Astrocyte (in vitro differentiated cells and primary cell): ENCODE measurements around the gene COL5A1. TPM values are rescaled to one million over a fixed set of nuclear protein-coding genes. Genes with fewer than 3 reads are reported as not detected.

ENCODE experiments used
- DNase-seq: peaks from one replicate; pipeline ENCODE4 v3.0.0-alpha.2; 2010; ENCODE audit warnings: low read depth
- FAIRE-seq: peaks from 2 replicates; lab custom pipeline; 2011; peaks lifted over from hg19 to GRCh38; lab: Jason Lieb, UNC
- H2AFZ ChIP-seq: 2 replicates; pipeline ENCODE4 v1.6.0; 2012; ENCODE audit warnings: low read depth, low read length, inconsistent platforms
- H3K27ac ChIP-seq: 2 replicates; pipeline ENCODE4 v1.5.1; 2011; ENCODE audit warnings: low read depth, low read length, inconsistent platforms
- H3K27me3 ChIP-seq: 2 replicates; pipeline ENCODE4 v1.6.0; 2011; ENCODE audit warnings: low read length, inconsistent platforms; ENCODE audit not compliant: insufficient read depth
- H3K36me3 ChIP-seq: 2 replicates; pipeline ENCODE4 v1.5.1; 2011; ENCODE audit warnings: low read length, inconsistent platforms; ENCODE audit not compliant: insufficient read depth
- H3K4me1 ChIP-seq: 2 replicates; pipeline ENCODE4 v1.5.1; 2011; ENCODE audit warnings: low read length, inconsistent platforms; ENCODE audit not compliant: insufficient read depth
- H3K4me2 ChIP-seq: 2 replicates; pipeline ENCODE4 v1.6.0; 2012; ENCODE audit warnings: low read length, inconsistent platforms
- H3K4me3 ChIP-seq: 2 replicates; pipeline ENCODE4 v1.5.1; 2011; ENCODE audit warnings: low read depth, mild to moderate bottlenecking, low read length, inconsistent platforms; ENCODE audit not compliant: insufficient read depth
- H3K79me2 ChIP-seq: 2 replicates; pipeline ENCODE4 v1.6.0; 2012; ENCODE audit warnings: mild to moderate bottlenecking, low read length, inconsistent platforms; ENCODE audit not compliant: insufficient read depth
- H3K9ac ChIP-seq: 2 replicates; pipeline ENCODE4 v1.6.0; 2012; ENCODE audit warnings: mild to moderate bottlenecking, low read length, inconsistent platforms
- H3K9me3 ChIP-seq: 2 replicates; pipeline ENCODE4 v1.5.1; 2012; ENCODE audit warnings: low read depth, mild to moderate bottlenecking, low read length, inconsistent platforms; ENCODE audit not compliant: insufficient read depth
- H4K20me1 ChIP-seq: 2 replicates; pipeline ENCODE4 v1.6.0; 2012; ENCODE audit warnings: low read length, inconsistent platforms; ENCODE audit not compliant: insufficient read depth
- H3K27ac Mint-ChIP-seq: one replicate; pipeline ENCODE4 v1.8.0; 2021; ENCODE audit warnings: mild to moderate bottlenecking, mixed read lengths; ENCODE audit not compliant: unreplicated experiment
- H3K27me3 Mint-ChIP-seq: one replicate; pipeline ENCODE4 v1.8.0; 2021; ENCODE audit warnings: low read depth, mixed read lengths; ENCODE audit not compliant: unreplicated experiment
- H3K36me3 Mint-ChIP-seq: one replicate; pipeline ENCODE4 v1.8.0; 2021; ENCODE audit warnings: low read depth, mixed read lengths; ENCODE audit not compliant: unreplicated experiment
- H3K4me1 Mint-ChIP-seq: one replicate; pipeline ENCODE4 v1.8.0; 2021; ENCODE audit warnings: low read depth, mixed read lengths; ENCODE audit not compliant: unreplicated experiment
- H3K4me3 Mint-ChIP-seq: one replicate; pipeline ENCODE4 v1.8.0; 2021; ENCODE audit warnings: mild to moderate bottlenecking, moderate library complexity, mixed read lengths; ENCODE audit not compliant: unreplicated experiment
- H3K9me3 Mint-ChIP-seq: one replicate; pipeline ENCODE4 v1.8.0; 2021; ENCODE audit warnings: mild to moderate bottlenecking, mixed read lengths; ENCODE audit not compliant: unreplicated experiment
- CTCF ChIP-seq: IDR thresholded peaks from 2 replicates; pipeline ENCODE4 v1.5.1; 2011; ENCODE audit warnings: low read depth, mild to moderate bottlenecking, inconsistent platforms, low read length, moderate library complexity; ENCODE audit not compliant: insufficient read depth
- EZH2 ChIP-seq: IDR thresholded peaks from 2 replicates; pipeline ENCODE4 v1.6.1; 2012; ENCODE audit warnings: mild to moderate bottlenecking, low read length, inconsistent platforms; ENCODE audit not compliant: insufficient read depth
- total RNA-seq: library from RNA; stranded (reverse); gene quantifications from 2 replicates; pipeline ENCODE4 v1.2.1, GENCODE V29; 2021

Gene COL5A1
- total RNA-seq, 1 donor from 2014 or later = 1,055 TPM

- peaks cover 6% of the 10 kb centered on the region for H3K9me3 ChIP-seq
- H2AFZ ChIP-seq = no peak overlapping the region
- no peaks in the 10 kb centered on the region for H3K27me3 ChIP-seq
- Mint-ChIP-seq H3K4me3 (no peak overlapping the region), H3K27me3 (no peaks in the 10 kb centered on the region), H3K4me1 (peaks cover 26% of the 10 kb centered on the region), H3K36me3 (peaks cover 23% of the 10 kb centered on the region), H3K27ac (no peak overlapping the region), H3K9me3 (peaks cover 3% of the 10 kb centered on the region)
- peaks cover 100% of the 10 kb centered on the region for H4K20me1 ChIP-seq
- no peak for FAIRE-seq
- DNase-seq = no peak
- peaks cover 17% of the 10 kb centered on the region for H3K36me3 ChIP-seq
- H3K9ac ChIP-seq = no peak overlapping the region
- no peak overlapping the region for H3K4me3 ChIP-seq
- H3K4me1 ChIP-seq = peaks cover 32% of the 10 kb centered on the region
- no peak overlapping the region for H3K27ac ChIP-seq
- no peak overlapping the region for H3K4me2 ChIP-seq
- H3K79me2 ChIP-seq = peaks cover 100% of the 10 kb centered on the region
- TF ChIP-seq CTCF = no peak
- TF ChIP-seq EZH2 = no peak
These were observed 44.2 kb downstream of the COL5A1 start for GRCh38 chr9:134685784-134686183.

GRCh38 chr9:134686896-134687295 lies 45.3 kb downstream of the COL5A1 start:
- peaks cover 3% of the 10 kb centered on the region for H3K9me3 Mint-ChIP-seq
- peaks cover 25% of the 10 kb centered on the region for H3K4me1 Mint-ChIP-seq
- Histone ChIP-seq H3K9ac (no peak overlapping the region), H3K4me1 (peaks cover 28% of the 10 kb centered on the region), H3K4me2 (no peak overlapping the region), H4K20me1 (peaks cover 100% of the 10 kb centered on the region), H2AFZ (no peak overlapping the region), H3K4me3 (no peak overlapping the region), H3K36me3 (peaks cover 28% of the 10 kb centered on the region), H3K9me3 (peaks cover 6% of the 10 kb centered on the region), H3K79me2 (peaks cover 100% of the 10 kb centered on the region), H3K27me3 (no peaks in the 10 kb centered on the region), H3K27ac (no peak overlapping the region)
- H3K27ac Mint-ChIP-seq = no peak overlapping the region
- H3K4me3 Mint-ChIP-seq = no peak overlapping the region
- DNase-seq (no peak), FAIRE-seq (no peak)
- TF ChIP-seq EZH2 = no peak
- no peak for TF ChIP-seq CTCF
- H3K27me3 Mint-ChIP-seq = no peaks in the 10 kb centered on the region
- peaks cover 24% of the 10 kb centered on the region for H3K36me3 Mint-ChIP-seq

- H3K27ac ChIP-seq = no peak overlapping the region
- peaks cover 24% of the 10 kb centered on the region for H3K4me1 Mint-ChIP-seq
- no peak overlapping the region for H3K4me3 Mint-ChIP-seq
- H3K36me3 ChIP-seq = peaks cover 34% of the 10 kb centered on the region
- no peaks in the 10 kb centered on the region for H3K27me3 Mint-ChIP-seq
- H3K4me1 ChIP-seq = peaks cover 24% of the 10 kb centered on the region
- H3K27me3 ChIP-seq = no peaks in the 10 kb centered on the region
- no peak overlapping the region for H3K4me3 ChIP-seq
- DNase-seq = no peak
- peaks cover 6% of the 10 kb centered on the region for H3K9me3 ChIP-seq
- peak overlapping the region; percentile 2 for H3K27ac Mint-ChIP-seq
- peaks cover 30% of the 10 kb centered on the region for H3K36me3 Mint-ChIP-seq
- peaks cover 100% of the 10 kb centered on the region for H3K79me2 ChIP-seq
- no peak for FAIRE-seq
- no peak overlapping the region for H3K4me2 ChIP-seq
- no peak for TF ChIP-seq EZH2
- no peak for TF ChIP-seq CTCF
- peaks cover 3% of the 10 kb centered on the region for H3K9me3 Mint-ChIP-seq
- peaks cover 100% of the 10 kb centered on the region for H4K20me1 ChIP-seq
- H2AFZ ChIP-seq = no peak overlapping the region
- H3K9ac ChIP-seq = no peak overlapping the region
These were observed 46.0 kb downstream of the COL5A1 start for GRCh38 chr9:134687556-134687955.
